LHCN-M2 (cell line): ENCODE measurements around the gene SPX. TPM values are rescaled to one million over a fixed set of nuclear protein-coding genes. Genes with fewer than 3 reads are reported as not detected.

Source experiments
- DNase-seq: peaks from one replicate; pipeline ENCODE4 v3.0.0-alpha.2; 2012; ENCODE audit warnings: low read depth
- total RNA-seq: library from RNA; depleted of rRNA; stranded (reverse); fragments of >200 nt; gene quantifications from 2 replicates; pipeline ENCODE4 v1.2.3, GENCODE V29; 2014

The SPX gene
- total RNA-seq, 1 experiment from 2014 or later = 3.1 TPM

GRCh38 chr12:21538061-21538653 is 12.1 kb downstream of the SPX start:
- DNase-seq = no peak

- DNase-seq = no peak
Observed at GRCh38 chr12:21539797-21540196, 13.7 kb downstream of the SPX start.

GRCh38 chr12:21541773-21542172 is 15.7 kb downstream of the SPX start:
- DNase-seq = no peak

GRCh38 chr12:21542403-21542802 is 16.3 kb downstream of the SPX start:
- DNase-seq = no peak

- DNase-seq = no peak
Observed at GRCh38 chr12:21543151-21543550, 17.1 kb downstream of the SPX start.

DNA sequence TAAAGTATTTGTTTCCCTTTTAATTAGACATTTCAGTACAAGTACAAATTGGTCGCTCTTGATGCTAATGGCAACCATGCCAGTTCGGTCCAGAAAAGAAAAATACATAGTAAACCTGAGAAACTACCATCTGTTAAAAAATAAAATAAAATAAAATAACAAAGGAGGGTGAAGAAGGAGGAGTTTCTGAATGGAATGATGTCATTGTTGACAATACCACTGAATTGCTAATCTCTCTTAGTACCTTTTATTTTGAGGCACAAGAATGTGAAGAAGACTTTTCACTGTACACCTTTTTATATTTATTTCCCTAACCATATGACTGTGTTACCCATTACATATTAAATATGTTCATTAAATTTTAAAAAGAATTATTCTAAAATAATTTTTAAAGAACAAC is 19.5 kb downstream of the SPX start:
- DNase-seq = no peak

DNA sequence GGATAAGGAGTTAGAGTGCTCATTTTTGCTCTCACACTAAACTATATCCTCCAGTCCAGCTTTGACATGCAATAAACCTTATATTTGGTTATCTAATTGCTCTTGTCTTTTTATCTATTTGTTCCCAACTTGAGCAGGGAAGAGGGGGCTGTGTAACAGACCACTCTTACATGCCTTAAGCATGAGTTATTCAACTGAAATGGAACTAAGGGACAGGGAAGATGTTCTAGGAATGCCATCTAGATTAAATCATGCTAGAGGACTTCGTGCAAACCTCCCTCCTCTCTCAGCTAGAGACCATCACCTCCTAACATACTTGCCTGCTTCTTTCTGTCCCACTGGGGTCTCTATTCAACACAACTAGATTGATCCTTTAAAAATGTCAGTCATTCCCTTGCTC is 20.6 kb downstream of the SPX start:
- DNase-seq = peak; percentile 12

- DNase-seq = no peak
Observed at GRCh38 chr12:21547437-21547836, 21.3 kb downstream of the SPX start.

- DNase-seq = peak; percentile 82
Observed at GRCh38 chr12:21551841-21552465, 25.9 kb downstream of the SPX start.

- DNase-seq = peak; percentile 8
Observed at GRCh38 chr12:21552635-21553328, 26.7 kb downstream of the SPX start.

- DNase-seq = peak; percentile 97
Observed at GRCh38 chr12:21553329-21553675, 27.2 kb downstream of the SPX start.

DNA sequence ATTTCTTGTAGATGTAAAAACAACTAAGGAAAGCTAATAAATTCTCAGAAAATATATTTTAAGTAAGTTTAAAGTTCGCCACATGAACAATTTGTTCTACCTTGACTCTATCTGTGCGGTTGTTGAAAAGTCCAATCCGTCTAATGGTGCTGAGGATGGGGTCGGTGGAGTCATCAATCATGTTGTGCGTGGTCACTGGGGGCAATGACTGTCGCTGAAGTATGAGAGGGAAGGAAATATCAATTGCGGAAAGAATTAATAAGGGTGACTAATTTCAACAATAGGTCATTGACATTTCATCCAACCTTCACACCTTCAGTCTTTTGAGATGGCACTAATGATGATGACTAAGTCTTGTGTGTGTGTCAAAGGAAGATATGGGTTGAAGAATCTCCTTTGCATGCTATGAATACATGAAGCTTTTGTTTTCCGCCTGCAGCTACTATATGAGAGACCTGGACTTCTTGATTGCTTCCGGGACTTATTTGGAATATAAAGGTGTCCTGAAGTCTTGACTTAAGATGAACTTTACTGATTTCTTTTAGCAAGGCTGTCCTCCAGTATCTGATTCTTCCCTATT is 32.1 kb downstream of the SPX start:
- DNase-seq = no peak

DNA sequence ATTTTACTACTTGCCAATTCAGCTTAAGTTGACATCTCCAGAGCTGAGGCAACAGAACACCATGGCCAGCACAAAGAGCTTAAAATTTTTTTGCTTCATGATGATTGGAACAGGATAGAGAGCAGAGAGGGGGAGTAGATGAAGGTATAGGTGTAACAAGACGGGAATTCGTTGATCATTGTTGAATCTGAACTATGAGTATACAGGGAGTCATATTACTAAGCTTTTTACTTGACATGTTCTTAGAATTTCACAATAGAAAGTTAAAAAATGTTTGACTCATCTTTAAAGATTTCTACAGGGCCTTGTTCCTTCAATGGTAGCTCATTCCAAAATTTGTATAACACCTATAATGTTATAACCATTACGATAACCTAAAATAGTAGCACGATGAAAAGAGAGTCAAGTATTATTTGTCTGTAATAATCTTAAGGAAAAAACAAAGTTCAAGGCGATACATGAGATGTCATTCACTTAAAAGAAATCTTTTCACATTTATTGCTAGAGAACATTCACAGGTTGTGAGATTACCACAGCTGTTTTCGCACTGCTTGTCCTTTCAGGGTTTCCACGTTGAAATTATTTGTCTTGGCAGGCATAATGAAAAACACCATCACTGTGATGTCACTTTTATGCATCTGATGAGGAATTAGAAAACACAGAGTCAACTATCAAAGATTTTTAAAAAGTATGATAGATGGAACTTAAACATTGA is 33.9 kb downstream of the SPX start:
- DNase-seq = peak; percentile 84

GRCh38 chr12:21561158-21561557 is 35.1 kb downstream of the SPX start:
- no peak for DNase-seq

- no peak for DNase-seq
Observed at GRCh38 chr12:21562859-21563258, 36.8 kb downstream of the SPX start.

DNA sequence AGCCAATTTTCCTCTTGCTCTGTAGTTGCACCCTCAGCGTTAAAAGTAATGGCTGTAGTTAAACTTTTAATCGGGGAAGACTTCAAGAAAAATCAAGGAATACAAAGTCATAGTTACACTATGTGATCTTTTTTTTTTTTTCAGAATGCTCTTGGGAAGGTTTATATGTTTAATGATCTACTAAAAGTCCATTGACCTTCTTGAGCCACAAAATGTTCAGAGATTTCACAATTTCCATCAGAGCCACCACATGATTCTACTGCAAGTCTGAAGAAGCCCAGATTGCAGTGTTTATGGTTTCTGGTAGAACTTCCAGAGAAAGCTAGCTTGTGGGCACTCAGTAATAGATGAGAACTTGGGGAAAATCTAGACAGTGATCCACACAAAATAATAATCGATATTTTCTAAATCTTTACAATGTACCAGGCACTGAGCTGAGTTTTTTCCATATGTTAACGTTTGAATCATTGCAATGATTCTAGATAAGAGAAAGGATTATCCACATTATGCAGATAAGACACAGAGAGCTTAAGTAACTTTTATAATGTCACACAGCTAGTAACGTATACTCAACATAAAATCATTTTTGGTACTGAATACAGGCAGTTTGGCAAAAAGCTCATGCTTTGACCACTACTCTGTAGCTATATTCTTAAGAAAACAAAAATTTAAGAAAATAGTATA is 40.3 kb downstream of the SPX start:
- DNase-seq = no peak

DNA sequence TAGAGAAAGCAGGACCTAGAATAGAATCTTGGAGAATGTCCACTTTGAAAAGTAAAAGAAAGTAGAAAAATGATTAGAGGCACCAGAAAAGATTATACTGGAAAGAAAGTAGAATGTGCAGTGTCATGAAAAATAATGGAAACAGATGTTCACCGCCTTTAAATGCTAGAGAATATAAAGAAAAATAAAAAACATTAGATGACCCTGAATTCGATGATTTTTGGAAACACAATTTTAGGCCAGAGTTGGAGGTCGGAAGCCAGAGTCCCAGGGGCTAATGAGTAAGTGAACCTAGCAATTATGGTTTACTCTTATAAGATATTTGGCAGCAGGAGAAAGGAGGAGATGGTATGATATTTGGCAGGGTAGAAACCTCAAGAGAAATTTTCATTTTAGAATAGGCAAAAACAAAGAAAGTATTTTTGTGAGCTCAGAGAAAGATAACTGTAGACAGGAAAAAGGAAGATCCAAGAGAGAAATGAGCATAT is 40.9 kb downstream of the SPX start:
- no peak for DNase-seq

- no peak for DNase-seq
Observed at GRCh38 chr12:21568115-21568514, 42.0 kb downstream of the SPX start.

DNA sequence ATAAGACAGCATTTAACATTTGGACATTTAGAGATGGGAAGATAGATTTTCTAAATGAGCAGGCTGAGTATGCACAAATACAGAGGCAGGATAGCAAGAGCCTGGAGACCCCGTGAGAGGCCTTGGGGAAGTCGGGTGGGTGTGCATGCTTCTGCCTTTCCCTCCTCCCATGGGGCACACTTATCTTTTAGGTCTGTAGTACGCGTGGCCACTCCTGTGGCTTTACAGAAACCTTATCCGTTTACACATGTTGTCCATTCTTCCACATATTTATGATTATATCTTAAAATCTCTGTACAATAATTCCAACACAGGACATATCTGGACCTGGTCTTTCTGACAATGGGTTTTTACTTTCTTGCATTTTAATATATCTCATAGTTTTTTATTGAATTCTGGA is 45.0 kb downstream of the SPX start:
- no peak for DNase-seq

DNA sequence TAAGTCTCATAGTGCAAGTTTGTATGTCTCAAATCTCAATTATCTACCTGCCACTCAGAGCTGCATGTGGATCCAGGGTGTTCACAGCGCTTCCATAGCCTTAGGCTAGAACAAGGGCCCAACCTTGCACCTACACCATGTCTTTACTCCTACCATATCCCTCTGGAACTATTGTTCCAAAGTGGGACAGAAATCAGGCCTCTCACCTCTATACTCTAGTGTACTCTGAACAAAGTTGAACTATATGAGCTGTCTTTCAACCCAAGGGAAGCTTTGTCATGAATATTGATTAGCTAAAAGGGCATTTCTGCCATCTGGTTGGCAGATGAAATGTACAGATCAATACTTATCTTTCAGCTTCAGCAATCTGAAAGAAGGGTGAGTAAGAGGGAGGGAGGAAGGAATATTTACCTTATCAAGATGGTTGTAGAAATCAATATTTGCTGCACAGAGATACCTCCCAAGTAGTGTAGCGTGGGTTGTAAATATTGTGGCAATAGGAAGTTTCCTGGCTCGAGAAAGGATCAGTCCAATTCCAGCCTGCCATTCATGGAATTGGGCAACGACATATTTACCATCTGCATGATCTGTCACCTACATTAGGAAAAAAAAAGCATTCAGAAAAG is 47.8 kb downstream of the SPX start:
- no peak for DNase-seq

- no peak for DNase-seq
Observed at GRCh38 chr12:21576431-21576830, 50.3 kb downstream of the SPX start.
